LHCN-M2 (cell line): Measurements from ENCODE around the gene CIT. TPM values are rescaled to one million over a fixed set of nuclear protein-coding genes. Genes with fewer than 3 reads are reported as not detected.

Experiments used
- DNase-seq: peaks from one replicate; pipeline ENCODE4 v3.0.0-alpha.2; 2012; ENCODE audit warnings: low read depth
- total RNA-seq: library from RNA; depleted of rRNA; stranded (reverse); fragments of >200 nt; gene quantifications from 2 replicates; pipeline ENCODE4 v1.2.3, GENCODE V29; 2014

Gene CIT
- total RNA-seq, 1 experiment from 2014 or later = 54.0 TPM

DNA sequence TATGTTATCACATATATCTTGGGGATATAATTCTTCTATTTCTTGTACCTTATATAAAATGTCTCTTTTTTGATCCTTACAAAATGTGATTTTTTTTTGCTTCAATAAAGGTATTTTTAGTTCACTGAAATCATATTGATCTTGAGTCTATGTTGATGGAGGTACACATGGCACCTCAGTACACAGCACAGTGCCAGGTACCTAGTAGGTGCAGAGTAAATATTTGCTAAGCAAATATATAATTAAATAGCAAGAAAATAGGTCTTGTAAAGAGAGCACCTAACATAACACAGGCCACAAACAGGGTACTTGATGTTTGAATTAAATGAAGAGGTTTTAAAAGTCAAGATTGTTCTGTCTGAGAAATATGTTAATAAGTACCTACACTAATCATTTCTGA lies 69.7 kb downstream of the CIT start:
- DNase-seq = no peak

DNA sequence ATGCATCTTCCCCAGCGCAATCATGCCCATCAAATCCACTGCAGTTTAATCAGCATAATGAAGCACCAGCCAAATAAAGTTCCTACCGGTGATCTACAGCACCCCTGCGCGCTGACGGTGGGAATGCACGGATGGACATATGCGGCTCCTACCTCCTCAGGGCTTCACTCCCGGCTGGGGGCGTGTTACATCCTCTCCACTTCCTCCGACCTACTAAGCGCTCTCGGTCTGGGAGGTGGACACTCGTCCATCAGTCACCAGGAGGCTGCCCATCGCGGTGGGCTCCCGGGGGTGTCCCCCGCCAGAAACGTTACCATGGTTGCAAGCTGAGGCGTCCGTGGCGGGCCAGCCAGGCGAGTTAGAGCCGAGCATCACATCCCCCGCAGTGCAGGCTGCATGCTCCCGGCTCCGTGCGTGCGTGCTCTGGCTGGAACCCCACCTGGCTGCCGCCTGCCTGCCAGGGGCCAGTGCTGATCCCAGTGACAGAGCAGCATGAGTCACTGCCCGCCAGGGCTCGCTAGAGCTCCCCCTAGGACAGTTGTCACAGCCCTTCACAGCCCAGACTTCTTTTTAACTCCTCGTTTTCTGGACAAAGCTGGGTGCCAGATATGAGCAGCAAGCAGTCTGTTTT lies 73.0 kb downstream of the CIT start:
- DNase-seq = peak; percentile 87

DNA sequence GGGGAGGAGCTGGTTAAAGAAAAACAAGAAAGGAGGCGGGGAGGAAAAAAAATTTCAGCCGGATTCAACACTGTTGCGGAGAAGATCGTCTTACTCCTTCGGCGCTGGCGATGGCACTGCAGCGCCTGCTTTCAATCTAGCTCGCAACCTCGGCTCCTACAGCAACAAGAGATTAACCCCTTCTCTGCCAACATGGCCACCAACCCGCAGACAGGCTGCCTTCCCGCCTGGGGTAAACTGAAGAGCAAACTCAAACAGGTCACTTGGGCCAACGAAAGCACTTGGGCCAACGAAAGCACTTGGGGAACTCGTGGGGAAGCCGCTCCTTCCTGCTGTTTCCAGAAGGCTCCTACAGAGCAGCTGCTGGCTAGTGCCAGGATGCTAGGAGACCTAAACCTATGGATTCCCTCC lies 73.7 kb downstream of the CIT start:
- DNase-seq = no peak

DNA sequence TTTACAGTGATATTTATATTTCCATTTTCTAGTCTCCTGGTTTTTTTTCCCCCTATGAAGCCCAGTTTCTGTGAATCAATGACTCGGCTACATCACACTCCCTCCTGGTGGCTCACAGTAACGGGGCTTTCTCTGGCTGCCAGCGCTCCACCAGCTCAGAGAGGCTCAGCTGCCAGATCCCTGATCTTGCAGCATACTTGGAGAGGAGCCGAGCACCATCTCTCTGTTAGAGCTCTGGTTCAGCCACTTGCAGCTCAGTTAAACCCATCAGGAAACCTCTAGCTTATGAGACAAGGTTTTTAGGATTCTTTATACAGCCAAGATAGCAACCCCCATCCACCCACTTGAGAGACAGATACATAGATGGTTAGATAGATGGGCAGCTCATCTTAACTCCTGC lies 74.6 kb downstream of the CIT start:
- no peak for DNase-seq

DNA sequence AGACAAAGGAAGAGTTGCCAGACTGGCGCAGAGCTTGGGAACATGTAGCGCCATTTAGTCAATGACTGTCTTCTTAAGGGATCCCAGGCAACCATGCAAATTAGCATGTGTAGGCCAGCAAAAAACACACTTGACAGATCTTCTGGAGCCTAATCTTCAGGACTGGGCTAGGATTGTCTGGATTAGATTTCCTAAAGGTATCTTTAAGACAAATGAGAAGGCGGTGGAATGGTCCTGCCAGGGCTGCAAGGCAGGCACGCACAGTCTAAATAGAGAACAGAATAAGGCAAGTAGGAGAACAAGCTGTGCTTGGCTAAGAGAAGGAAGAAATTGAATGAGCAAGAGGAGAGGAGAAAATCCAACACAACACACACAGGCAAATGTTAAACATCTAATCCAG lies 80.0 kb downstream of the CIT start:
- DNase-seq = no peak

DNA sequence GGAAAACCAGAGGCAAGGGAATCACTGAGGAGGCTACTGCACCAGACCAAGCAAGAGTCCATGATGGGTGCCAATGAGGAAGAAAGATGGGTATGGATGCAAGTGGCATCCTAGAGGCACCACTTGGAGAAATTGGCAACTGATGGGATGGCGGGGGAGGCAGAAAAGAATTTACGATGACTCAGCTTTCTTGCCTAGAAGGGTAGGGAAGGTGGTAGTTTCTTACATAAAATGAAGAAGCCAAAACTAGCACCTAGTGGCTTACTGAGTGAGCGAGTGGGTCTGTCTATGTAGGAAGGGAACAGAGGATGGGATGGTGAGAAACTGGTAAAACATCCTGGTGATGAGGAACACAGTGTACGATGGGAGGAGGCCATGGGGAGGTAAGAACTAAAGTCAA lies 80.8 kb downstream of the CIT start:
- DNase-seq = no peak

DNA sequence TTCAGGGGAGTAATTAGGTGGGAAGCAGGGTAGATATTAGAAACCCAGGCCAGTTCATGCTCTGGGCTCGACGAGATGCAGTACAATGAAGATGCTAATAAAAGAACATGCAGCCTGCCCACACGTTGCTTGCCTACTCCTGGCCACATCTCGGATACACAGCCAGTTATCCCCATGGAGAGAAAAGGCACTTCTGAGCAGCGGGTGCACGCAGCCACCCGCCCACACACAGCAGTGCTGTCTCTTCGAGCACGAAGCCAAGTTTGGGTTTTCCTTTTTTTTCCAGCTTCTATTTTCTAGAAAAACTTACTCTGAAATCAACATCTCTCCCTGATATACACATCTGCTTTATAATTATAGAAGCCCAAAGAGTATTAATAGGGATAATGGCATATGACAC lies 85.7 kb downstream of the CIT start:
- no peak for DNase-seq

DNA sequence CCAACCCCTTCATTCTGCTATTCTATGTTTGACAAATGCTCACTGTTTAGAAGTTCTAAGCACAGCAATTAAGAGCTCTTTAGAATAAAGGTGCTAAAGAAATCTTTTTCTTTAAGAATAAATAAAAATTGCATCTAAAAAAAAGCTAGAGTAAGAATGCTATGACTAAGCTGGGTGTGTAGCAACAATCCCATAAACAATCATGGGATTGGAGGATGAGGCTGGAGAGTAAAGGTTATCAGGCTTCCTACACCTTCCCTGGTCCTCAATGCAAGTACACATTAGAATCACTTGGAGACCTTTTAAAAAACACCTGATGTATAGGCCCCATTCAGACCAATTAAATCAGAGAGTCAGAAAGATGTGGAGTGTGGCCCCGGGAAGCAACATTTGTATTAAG lies 88.3 kb downstream of the CIT start:
- no peak for DNase-seq

DNA sequence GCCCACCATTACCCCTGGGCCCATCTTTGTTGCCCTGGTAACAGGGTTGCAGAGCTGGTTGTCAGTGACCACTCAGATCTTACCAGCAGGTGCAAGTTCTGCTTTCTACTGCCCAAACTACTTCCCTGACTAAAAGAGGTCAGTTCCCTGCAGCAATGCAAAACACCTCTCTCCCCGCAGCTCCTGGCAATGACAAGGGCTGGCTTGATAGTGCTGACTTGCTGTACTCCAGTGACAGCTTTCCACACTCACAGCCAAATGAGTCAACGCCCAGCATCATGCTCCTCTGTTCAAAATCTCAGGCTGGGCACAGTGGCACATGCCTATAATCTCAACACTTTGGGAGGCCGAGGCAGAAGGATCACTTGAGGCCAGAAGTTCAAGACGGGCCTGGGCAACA lies 90.6 kb downstream of the CIT start:
- no peak for DNase-seq

DNA sequence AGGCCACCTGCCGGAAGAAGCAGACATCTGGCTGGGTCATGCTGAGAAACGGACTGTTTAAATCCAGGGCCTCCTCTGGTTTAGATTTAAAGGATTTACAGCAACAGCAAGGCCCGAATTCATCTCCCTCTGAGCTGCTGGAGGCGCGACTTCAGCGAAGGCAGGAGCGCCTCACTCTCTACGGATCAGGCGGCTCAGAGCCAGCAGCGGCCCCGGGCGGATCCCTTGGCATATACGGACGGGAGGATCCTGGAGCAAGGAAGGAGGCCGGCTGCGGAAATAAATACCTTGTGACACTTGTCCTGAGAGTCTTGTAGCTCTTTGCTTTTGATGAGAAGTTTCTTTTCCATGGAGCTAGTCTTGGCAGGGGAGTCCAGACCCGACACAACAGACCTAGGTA lies 92.4 kb downstream of the CIT start:
- no peak for DNase-seq

DNA sequence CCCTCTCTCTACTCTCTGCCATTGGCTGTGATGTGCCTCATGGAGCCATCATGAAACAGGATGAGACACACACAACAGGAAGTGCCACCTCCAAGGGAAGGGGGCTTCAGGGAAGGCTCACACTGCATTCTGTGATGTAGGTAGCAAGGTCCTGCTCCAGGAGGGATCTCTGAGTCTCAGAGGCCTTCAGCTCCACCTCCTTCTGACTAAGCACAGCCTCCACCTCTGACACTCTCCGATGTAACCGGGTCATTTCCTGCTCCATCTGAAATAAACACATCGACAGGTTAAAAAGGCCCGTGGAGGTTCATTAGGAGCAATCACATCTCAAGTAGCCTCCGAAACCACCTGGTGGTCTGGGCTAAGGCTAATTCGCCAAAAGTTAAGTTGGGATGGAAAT lies 93.3 kb downstream of the CIT start:
- no peak for DNase-seq

DNA sequence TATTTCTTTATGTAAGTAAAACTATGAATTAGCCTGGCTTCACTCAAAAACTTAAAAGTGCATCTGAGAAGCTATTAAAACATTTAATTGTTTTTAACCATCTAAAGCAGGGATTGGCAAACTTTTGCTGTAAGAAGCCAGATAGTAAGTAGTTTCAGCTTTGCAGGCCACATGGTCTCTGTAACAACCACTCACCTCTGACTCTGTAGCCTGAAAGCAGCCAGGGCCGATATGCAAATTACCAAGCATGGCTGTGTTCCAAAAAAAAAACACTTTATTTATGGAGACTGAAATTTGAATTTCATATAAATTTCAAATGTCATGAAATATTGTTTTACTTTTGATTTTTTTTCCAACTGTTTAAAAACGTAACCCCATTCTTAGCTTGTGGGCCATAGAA lies 95.3 kb downstream of the CIT start:
- DNase-seq = no peak

DNA sequence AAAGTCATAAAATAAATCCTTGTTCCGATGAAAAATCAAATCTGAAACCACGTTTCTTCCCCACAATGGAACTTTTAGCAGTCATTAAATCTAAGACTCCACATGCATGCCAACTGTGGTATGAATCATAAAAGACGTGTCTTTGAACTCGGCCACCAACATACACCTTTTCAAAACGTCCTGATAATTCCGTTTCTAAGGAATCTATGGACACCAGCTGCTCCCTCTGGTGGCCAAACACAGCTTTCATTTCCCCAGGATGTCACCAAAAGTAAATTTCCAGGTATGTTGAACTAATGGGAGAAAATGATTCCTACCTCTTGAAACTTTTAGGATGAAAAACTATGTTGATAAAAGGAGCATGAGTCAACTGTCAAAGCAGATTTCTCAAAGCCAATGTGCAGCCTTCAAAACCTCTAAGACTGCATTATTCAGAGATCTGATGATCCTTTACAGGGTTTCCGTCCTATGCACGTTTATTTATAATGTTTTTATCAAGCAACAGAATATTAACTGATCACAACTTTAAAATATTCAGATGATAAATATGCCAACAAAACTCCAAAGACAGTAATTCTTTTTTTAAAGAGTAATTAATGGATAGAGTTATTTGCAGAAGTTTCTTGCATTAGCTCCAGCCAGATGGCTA lies 96.2 kb downstream of the CIT start:
- DNase-seq = peak; percentile 40

DNA sequence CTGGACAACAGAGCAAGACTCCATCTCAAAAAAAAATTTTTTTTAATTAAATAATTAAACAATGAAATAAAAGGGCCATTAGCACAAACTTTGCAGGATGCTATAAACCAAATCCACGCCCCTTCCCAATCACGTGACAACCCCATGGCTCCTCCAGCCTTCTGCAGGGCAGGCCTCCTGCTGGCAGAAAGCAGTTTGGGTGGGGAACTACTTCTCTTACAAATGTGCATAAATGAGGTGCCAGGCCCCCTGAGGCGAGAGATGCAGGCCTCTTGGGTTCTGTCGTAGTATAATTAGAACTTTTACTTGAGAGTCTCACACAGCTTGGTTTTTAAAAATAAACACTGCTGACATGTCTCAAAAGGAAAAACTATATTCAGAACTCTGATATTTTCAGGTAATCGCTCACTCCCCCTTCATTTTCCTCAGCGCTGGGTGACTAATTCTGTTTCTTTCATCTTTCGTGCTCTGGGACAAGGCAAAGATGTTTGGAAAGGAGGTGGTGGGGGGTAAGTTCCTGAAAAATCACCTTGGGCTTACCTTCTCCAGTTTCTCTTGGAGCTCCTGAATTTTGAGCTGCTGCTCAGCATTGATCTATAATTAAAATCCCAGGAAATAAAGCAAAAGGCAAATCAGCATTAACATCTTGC lies 101.7 kb downstream of the CIT start:
- no peak for DNase-seq

DNA sequence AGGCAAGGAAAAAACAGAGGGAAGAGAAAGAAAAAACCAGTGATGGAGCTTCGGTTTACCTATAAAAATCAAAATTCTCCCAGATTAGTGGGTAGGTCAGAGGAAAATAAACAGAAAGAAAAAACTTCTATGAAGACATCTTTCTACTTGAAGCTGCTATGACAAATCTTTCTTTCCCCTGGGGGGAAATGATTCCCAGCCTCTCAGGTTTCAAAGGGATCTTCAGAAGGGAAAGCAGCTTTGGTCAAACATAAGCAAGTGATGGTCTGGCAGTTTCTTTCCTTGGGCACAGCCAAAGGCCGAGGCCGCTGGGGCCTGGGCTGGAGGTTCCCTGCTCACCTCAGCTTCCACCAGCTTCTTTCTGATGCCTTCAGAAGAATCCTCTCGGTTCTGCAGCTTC lies 104.7 kb downstream of the CIT start:
- DNase-seq = peak; percentile 46

DNA sequence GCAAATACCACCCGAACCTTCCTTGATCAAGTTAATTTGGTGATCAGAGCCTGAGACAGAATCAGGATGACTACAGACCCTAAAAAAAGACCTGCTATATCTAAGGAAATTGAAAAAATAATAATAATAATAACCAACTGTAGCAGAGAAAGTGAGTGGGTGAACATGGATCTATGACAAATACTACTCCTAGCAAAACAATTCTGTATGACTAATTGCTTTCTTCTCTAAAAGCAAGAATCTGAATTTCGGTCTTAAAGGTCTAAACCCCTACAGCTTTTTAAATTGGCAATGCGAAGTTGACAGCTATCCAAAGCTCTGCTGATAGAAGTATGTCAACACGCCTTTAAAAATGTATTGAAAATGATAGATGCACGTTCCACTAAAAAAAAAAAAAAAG lies 107.0 kb downstream of the CIT start:
- no peak for DNase-seq

DNA sequence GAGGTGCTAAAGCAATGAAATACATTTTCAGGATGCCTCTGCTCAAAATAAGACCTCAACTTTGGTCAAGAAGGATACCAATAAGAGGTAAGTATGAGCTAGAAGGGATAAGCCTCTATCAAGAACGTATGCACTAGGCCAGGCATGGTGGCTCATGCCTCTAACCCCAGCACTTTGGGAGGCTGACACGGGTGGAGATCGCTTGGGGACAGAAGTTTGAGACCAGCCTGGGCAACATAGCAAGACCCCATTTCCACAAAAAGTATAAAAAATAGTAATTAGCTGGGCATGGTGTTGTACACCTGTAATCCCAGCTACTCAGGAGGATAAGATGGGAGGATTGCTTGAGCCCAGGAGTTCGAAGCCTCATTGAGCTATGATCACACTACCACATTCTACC lies 114.5 kb downstream of the CIT start:
- DNase-seq = no peak

DNA sequence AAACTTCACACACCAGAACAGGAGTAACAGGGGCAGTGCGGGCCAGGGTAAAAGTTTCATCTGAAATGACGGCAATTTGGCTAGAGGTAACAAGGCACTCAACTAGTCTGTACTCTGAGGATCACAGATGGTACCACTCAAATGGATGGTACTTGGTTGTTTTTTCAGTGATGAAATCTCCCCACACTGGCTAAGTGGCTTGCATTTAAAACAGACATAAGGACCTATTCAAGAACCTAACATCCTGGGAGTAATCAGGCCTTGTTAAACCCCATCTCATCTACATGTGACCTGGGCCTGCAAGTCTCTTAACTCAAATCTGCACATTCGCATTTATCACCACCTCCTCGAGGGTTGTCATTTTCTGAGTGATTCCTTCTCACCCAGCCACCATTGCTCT lies 118.4 kb downstream of the CIT start:
- no peak for DNase-seq

DNA sequence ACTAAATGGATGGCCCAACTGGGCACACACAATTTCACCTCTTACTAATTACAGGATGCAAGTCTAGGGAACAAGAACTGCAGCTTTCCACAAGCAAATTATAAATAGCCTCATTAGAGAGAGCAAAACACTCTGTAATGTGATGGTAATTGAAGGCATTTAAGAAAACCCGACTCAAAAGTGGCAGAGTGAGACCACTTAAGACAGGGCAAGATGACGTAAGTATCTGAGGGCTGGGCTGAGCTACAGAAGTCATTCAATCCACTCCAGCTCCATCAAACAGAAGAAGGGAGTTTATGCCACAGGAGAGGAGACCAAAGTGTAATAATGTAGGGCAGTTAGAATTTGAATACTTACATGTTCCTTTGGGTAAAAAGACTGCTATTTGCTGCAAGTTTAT lies 118.9 kb downstream of the CIT start:
- DNase-seq = no peak

DNA sequence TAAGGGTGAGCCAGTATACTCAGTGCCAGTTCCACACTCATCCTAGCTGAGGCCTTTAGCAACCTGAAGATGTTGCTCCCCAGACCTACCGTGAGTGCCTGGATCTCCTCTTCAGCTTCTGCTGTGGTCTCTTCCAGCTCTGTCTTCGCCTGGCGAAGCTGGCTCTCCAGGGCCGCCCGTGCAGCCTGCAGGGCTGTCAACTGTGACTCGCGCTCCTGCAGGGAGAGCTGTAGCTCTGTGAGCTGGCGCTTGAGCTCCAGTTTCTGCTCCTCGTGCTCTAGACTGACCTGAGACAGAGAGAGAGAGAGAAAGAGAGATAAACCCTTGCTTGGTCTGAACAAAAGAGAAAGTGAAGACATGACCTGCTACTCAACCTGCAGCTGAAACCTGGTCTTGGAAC lies 125.2 kb downstream of the CIT start:
- no peak for DNase-seq

DNA sequence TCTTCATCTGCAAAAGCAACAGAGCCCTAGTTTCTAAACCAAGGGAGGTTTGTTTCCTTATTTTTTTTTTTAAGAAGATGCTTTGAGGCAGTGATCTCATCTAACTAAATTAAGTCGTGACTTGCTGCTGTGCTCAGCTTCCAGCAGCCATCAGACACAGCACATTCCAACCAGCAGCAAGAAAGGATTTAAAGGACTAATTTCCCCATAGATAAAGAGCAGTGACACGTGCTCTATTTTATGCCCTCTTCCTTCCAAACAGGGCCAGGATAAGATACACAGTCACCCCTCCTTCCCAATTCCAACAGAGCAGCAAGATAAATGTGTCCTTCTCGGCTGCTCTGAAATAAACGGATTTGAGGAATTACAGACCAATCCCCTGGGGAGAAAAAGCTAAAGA lies 127.5 kb downstream of the CIT start:
- DNase-seq = peak; percentile 1

DNA sequence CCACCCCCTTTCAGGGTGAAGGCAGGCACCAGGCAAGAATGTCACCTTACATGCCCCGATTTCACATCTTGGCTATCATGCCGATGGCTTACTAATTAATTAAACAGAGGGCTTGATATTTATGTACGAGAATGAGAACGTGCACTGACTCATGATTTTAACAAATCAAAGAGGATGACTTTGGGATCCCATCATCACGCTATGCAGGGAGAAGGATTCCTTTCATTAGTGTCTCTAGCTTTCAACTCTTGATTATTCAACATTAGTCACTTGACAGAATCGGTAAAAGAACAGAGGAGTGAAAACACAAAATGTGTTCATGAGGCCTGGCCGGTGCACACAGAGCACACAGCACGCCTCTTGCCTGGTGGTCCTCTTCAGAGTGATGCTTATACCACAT lies 128.6 kb downstream of the CIT start:
- no peak for DNase-seq

DNA sequence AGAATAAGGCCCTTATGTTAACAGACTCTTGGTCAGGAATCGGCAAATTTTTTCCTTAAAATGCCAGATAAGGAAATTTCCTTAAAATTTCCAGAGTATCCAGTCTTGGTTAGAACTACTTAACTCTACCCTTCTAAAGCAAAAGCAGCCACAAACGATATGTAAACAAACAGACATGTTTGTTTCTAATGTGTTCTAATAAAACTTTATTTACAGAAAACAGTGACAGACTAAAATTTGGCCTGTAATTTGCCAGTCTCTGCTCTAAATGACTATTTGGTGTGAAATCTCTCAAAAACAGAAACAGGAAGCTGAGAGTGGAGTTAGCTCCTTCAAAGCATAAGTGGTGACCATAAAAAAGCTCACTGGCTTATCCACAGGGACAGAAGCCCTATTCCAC lies 131.0 kb downstream of the CIT start:
- no peak for DNase-seq
